Psoas muscle (tissue), 8 donors: ENCODE results near the gene RSRC2. TPM values are rescaled to one million over a fixed set of nuclear protein-coding genes. Genes with fewer than 3 reads are reported as not detected.

ENCODE experiments used
- ATAC-seq, 4 donors: fragments of 200-7000 bp; cut with Tn5 transposase; one replicate each; pipeline ENCODE4 v1.9.1; 2020; ENCODE audit warnings: moderate library complexity in 3 of 4, mild to moderate bottlenecking in 2 of 4
- DNase-seq, 2 donors: peaks; one replicate each; pipeline ENCODE4 v3.0.0-alpha.2; 2020
- H3K27ac ChIP-seq: fragments of 200-600 bp; one replicate; pipeline ENCODE4 v1.8.0; 2022
- H3K27me3 ChIP-seq, 3 donors: fragments of 200-600 bp in 1 of 3; one replicate each; pipeline versions ENCODE4 v1.6.1 to v1.8.0; 2013 to 2022; ENCODE audit warnings: low read length in 2 of 3, mild to moderate bottlenecking in 2 of 3, moderate library complexity in 1 of 3; ENCODE audit not compliant: insufficient read depth in 3 of 3
- H3K36me3 ChIP-seq, 2 donors: fragments of 200-600 bp in 1 of 2; one replicate each; pipeline versions ENCODE4 v1.6.1 to v1.8.0; 2013 to 2022; ENCODE audit warnings: low read depth in 1 of 2, mild to moderate bottlenecking in 1 of 2, moderate library complexity in 1 of 2; ENCODE audit not compliant: insufficient read depth in 1 of 2
- H3K4me1 ChIP-seq: fragments of 200-600 bp; one replicate; pipeline ENCODE4 v1.8.0; 2022
- H3K4me3 ChIP-seq: fragments of 200-600 bp; one replicate; pipeline ENCODE4 v1.8.0; 2022; ENCODE audit warnings: mild to moderate bottlenecking
- H3K9me3 ChIP-seq: fragments of 200-600 bp; one replicate; pipeline ENCODE4 v1.8.0; 2022
- CTCF ChIP-seq: fragments of 200-600 bp; IDR thresholded peaks from one replicate; pipeline ENCODE4 v1.8.0; 2022; ENCODE audit warnings: antibody characterized with exemption
- WGBS, 3 donors: extraction: QIAGEN DNeasy Blood & Tissue Kit; methylation state at CpG; one replicate each; pipeline versions ENCODE4 v1.1.6 to v1.1.7; 2013; 5-methylcytosine and 5-hydroxymethylcytosine counted together
- intact Hi-C, 2 donors: fragments of 100-400 bp; cut with DNase I; formaldehyde crosslinking; loops; one replicate each; pipeline versions ENCODE4 v1.11.0 to v1.14.2; 2022
- polyA plus RNA-seq, 3 donors: library from polyadenylated mRNA; stranded (reverse); fragments of 200-250 nt; gene quantifications; one replicate each; pipeline ENCODE4 v1.2.3, GENCODE V29; 2013
- total RNA-seq, 4 donors: library from RNA; stranded (reverse); fragmentation: NEBNext Ultra II Directional in 2 of 4; extraction: Animal tissue kit (Norgen Biotek cat#: 25700) in 2 of 4; gene quantifications; one replicate each; pipeline versions ENCODE4 v1.2.1 to v1.2.4, GENCODE V29; 2021 to 2023
- donor health status: healthy with polysubstance abuse.
- donor health status: DM: no; HTN: no; CAD: no; lungs with moderate emphysema.
- donor health status: Bipolar disorder and iron deficiency.
- donor health status: healthy.
- donor health status: DM: yes; HTN: yes; CAD: no.
- donor health status: DM: no; HTN: no; CAD: no.
- donor health status: DM: no; HTN: no; CAD: no.
- donor health status: DM: yes; HTN: yes; CAD: no.

The RSRC2 gene
- total and polyA plus RNA-seq, 7 donors: 44.0 to 83.4 (median 54.2) TPM

DNA sequence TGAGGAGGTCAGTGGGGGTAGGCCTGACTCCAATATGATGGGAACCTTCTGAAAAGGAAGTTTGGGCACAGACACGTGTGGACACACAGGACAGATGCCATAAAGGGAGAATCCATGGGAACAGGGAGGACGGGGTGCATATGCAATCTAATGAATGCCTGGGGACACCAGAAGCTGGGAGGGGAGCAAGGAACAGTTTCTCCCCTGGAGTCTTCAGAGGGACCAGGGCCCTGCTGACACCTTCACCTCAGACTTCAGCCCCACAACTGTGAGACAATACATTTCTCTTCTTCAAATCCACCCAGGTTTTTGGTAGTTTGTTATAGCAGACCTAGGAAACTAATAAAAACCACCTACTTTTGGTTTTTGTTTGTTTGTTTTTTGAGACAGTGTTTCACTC lies 69.1 kb downstream of the RSRC2 start:
- Histone ChIP-seq H3K9me3 (no peaks in the 10 kb centered on the region), H3K36me3 (no peaks in the 10 kb centered on the region), H3K4me1 (no peaks in the 10 kb centered on the region), H3K4me3 (no peak overlapping the region), H3K27me3 (no peaks in the 10 kb centered on the region), H3K27ac (no peak overlapping the region)
- intact Hi-C loops: no loop called here
- no peak for TF ChIP-seq CTCF
- 58 to 67% (median 61%) methylated on average over 2 of the region's 2 CpGs for WGBS, 3 donors
- ATAC-seq (no peak), DNase-seq (no peak)

GRCh38 chr12:122454739-122455138 lies 72.0 kb downstream of the RSRC2 start:
- intact Hi-C loops: no loop called here
- H3K9me3 ChIP-seq: no peaks in the 10 kb centered on the region
- no peak overlapping the region for H3K27ac ChIP-seq
- no peaks in the 10 kb centered on the region for H3K27me3 ChIP-seq
- WGBS, 3 donors: 61 to 70% (median 64%) methylated on average over 6 of the region's 6 CpGs
- H3K4me1 ChIP-seq: no peaks in the 10 kb centered on the region
- no peak for TF ChIP-seq CTCF
- ATAC-seq: no peak
- no peak for DNase-seq
- no peaks in the 10 kb centered on the region for H3K36me3 ChIP-seq
- no peak overlapping the region for H3K4me3 ChIP-seq

DNA sequence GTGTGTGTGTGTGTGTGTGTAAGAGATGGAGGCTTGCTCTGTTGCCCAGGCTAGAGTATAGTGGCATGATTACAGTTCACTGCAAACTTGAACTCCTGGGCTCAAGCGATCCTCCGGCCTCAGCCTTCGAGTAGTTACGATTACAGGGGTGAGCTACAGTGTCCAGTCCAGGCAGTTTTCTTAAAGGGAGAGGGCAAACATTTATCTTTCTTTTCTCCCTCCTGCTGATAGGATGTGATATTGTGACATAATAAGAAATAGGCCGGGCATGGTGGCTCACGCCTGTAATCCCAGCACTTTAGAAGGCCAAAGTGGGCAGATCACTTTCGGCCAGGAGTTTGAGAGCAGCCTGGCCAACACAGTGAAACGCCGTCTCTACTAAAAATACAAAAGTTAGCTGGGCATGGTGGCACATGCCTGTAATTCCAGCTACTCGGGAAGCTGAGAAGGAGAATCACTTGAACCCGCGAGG lies 72.5 kb downstream of the RSRC2 start:
- WGBS, 3 donors: 38 to 61% (median 39%) methylated on average over 12 of the region's 12 CpGs
- H3K27ac ChIP-seq: no peak overlapping the region
- DNase-seq (no peak), ATAC-seq (peak in 3 of 4 donors; percentile 23 to 62 (median 25))
- intact Hi-C loops: no loop called here
- H3K4me1 ChIP-seq: no peaks in the 10 kb centered on the region
- H3K36me3 ChIP-seq: no peaks in the 10 kb centered on the region
- no peak overlapping the region for H3K4me3 ChIP-seq
- H3K27me3 ChIP-seq: no peaks in the 10 kb centered on the region
- H3K9me3 ChIP-seq: no peaks in the 10 kb centered on the region
- TF ChIP-seq CTCF: no peak

Other genes starting within 250 kb of the RSRC2 start
- 100 to 1,000 TPM; 458 to 639 (median 574) TPM for gene CLIP1, start 104.3 kb downstream of the RSRC2 start, total RNA-seq
- 100 to 1,000 TPM; 235 to 290 (median 241) TPM for gene CLIP1, start 104.3 kb downstream of the RSRC2 start, polyA plus RNA-seq
- gene ZCCHC8, start 26.0 kb downstream of the RSRC2 start, total RNA-seq: 10 to 100 TPM; 10.9 to 22.2 (median 14.3) TPM
- 10 to 100 TPM; 10.9 to 21.3 (median 19.5) TPM for gene ZCCHC8, start 26.0 kb downstream of the RSRC2 start, polyA plus RNA-seq
- gene KNTC1, start 313 bp upstream of the RSRC2 start, total RNA-seq: 1 to 10 TPM; 1.5 to 2.5 (median 2.2) TPM
- 1 to 10 TPM; 1.7 to 3.3 (median 1.8) TPM for gene KNTC1, start 313 bp upstream of the RSRC2 start, polyA plus RNA-seq
- under 1 TPM in 1 of 4 donors, not detected in 3; 0.61 TPM for gene HCAR2, start 176.4 kb upstream of the RSRC2 start, total RNA-seq
- under 1 TPM; 0.01 to 0.18 (median 0.13) TPM for gene HCAR2, start 176.4 kb upstream of the RSRC2 start, polyA plus RNA-seq
- under 1 TPM in 2 of 4 donors, not detected in 2; 0.13 to 0.44 TPM for gene HCAR3, start 189.9 kb upstream of the RSRC2 start, total RNA-seq
- under 1 TPM in 1 of 3 donors, not detected in 2; 0.07 TPM for gene HCAR3, start 189.9 kb upstream of the RSRC2 start, polyA plus RNA-seq
- under 1 TPM in 3 of 4 donors, not detected in 1; 0.05 to 0.13 (median 0.08) TPM for gene HCAR1, start 203.9 kb upstream of the RSRC2 start, total RNA-seq
- gene HCAR1, start 203.9 kb upstream of the RSRC2 start, polyA plus RNA-seq: under 1 TPM; 0.01 to 0.05 (median 0.03) TPM
- gene DENR, start 225.9 kb upstream of the RSRC2 start, total RNA-seq: 10 to 100 TPM; 30.2 to 39.0 (median 33.5) TPM
- gene DENR, start 225.9 kb upstream of the RSRC2 start, polyA plus RNA-seq: 10 to 100 TPM; 24.0 to 52.4 (median 47.4) TPM
- gene CCDC62, start 247.6 kb upstream of the RSRC2 start, total RNA-seq: 1 to 10 TPM in 1 of 4 donors, under 1 TPM in 3; 0.81 to 1.3 (median 0.96) TPM
- gene CCDC62, start 247.6 kb upstream of the RSRC2 start, polyA plus RNA-seq: 1 to 10 TPM in 1 of 3 donors, under 1 TPM in 2; 0.20 to 1.5 (median 0.29) TPM